Measurements from ENCODE around the gene GRAMD1A.

DNA sequence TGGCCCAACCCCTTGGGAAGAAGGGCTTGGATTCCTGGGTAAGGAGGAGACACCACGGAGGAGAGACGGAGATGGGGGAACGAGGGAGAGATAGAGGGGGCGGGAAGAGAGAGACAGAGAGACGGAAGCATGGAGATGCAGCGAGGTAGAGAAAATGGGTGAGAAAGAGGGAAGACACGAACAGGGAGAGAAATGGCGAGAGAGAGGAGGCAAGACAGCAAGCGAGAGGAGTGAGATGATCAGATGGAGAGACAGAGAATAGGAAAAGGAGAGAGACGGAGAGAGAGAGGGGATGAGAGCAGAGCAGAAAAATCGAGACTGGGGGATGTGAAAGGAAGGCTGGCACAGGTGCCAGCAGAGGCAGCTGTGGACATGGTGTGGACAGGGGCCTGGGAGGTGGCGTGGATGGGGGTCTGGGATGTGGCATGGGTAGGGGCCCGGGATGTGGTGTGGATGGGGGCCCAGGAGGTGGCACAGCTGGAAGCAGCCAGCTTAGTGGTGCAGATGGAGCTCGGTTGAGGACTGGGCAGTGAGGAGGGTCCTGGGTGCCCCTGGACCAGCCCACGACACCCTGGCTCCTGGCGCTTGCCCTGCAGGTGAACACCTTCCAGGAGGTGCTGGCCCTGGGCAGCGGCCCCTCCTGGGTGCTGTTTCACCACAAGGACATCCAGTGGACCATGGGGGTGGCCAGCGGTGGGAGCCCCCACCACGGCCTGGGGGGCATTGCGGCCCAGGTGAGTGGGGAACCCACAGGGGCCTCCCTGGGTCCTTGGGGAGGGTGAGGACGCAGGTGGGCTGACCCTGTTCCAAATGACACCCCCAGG lies 75.3 kb downstream of the GRAMD1A start:
- no peak for TF ChIP-seq TCF7L2 (IDR thresholded peaks at IDR 0.05; ENCODE audit: borderline replicate concordance, extremely low read depth, insufficient read depth, insufficient read length)
- no peak for TF ChIP-seq EZH2phosphoT487 (IDR thresholded peaks at IDR 0.05; ENCODE audit: borderline replicate concordance)
- TF ChIP-seq POLR2AphosphoS5 (IDR thresholded peaks at IDR 0.05; ENCODE audit: low read depth, low read length) = no peak
- TF ChIP-seq POLR2A (IDR thresholded peaks at IDR 0.05; ENCODE audit: borderline replicate concordance, extremely low read depth, insufficient read depth, insufficient read length) = no peak
- TF ChIP-seq, protein P1, sequence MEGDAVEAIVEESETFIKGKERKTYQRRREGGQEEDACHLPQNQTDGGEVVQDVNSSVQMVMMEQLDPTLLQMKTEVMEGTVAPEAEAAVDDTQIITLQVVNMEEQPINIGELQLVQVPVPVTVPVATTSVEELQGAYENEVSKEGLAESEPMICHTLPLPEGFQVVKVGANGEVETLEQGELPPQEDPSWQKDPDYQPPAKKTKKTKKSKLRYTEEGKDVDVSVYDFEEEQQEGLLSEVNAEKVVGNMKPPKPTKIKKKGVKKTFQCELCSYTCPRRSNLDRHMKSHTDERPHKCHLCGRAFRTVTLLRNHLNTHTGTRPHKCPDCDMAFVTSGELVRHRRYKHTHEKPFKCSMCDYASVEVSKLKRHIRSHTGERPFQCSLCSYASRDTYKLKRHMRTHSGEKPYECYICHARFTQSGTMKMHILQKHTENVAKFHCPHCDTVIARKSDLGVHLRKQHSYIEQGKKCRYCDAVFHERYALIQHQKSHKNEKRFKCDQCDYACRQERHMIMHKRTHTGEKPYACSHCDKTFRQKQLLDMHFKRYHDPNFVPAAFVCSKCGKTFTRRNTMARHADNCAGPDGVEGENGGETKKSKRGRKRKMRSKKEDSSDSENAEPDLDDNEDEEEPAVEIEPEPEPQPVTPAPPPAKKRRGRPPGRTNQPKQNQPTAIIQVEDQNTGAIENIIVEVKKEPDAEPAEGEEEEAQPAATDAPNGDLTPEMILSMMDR (IDR thresholded peaks at IDR 0.05 in 2 of 3, conservative IDR thresholded peaks at IDR 0.05 in 1 of 3; ENCODE audit: borderline replicate concordance in 1 of 3, insufficient read depth in 1 of 3, low read depth in 2 of 3, low read length in 2 of 3) = no peak
- no peak for TF ChIP-seq ZNF274 (IDR thresholded peaks at IDR 0.05; ENCODE audit: low read depth, low read length)
- TF ChIP-seq EZH2 (IDR thresholded peaks at IDR 0.05) = no peak
- TF ChIP-seq, protein P2, sequence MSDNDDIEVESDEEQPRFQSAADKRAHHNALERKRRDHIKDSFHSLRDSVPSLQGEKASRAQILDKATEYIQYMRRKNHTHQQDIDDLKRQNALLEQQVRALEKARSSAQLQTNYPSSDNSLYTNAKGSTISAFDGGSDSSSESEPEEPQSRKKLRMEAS (IDR thresholded peaks at IDR 0.05) = no peak
